NT2/D1 (cell line): ENCODE data around the gene TENT5A.

Source experiments
- DNase-seq: peaks from one replicate; pipeline ENCODE4 v3.0.0-alpha.2; 2011; ENCODE audit warnings: low read depth, low spot score
- H3K27me3 ChIP-seq: 2 replicates; pipeline ENCODE4 v1.6.0; 2011; ENCODE audit warnings: mild to moderate bottlenecking; ENCODE audit not compliant: insufficient read length, insufficient read depth
- H3K36me3 ChIP-seq: 2 replicates; pipeline ENCODE4 v1.6.1; 2011; ENCODE audit warnings: mild to moderate bottlenecking, low read length, mixed read lengths; ENCODE audit not compliant: insufficient read depth, insufficient read length
- H3K4me1 ChIP-seq: 2 replicates; pipeline ENCODE4 v1.5.1; 2011; ENCODE audit not compliant: insufficient read depth, insufficient read length
- H3K4me3 ChIP-seq: 2 replicates; pipeline ENCODE4 v1.5.1; 2011; ENCODE audit warnings: low read depth; ENCODE audit not compliant: insufficient read length
- H3K9ac ChIP-seq: 2 replicates; pipeline ENCODE4 v1.6.0; 2011; ENCODE audit warnings: low read depth; ENCODE audit not compliant: insufficient read length
- H3K9me3 ChIP-seq: 2 replicates; pipeline ENCODE4 v1.5.1; 2011; ENCODE audit warnings: mild to moderate bottlenecking, low read length; ENCODE audit not compliant: insufficient read depth
- SUZ12 ChIP-seq: IDR thresholded peaks from 2 replicates; pipeline ENCODE4 v1.6.1; 2011; ENCODE audit not compliant: insufficient read length, insufficient read depth; ENCODE audit errors: extremely low read depth
- YY1 ChIP-seq: IDR thresholded peaks from 2 replicates; pipeline ENCODE4 v1.6.1; 2011; ENCODE audit not compliant: insufficient read length, insufficient read depth
- ZNF274 ChIP-seq: IDR thresholded peaks from 2 replicates; pipeline ENCODE4 v1.6.1; 2011; ENCODE audit warnings: mild to moderate bottlenecking, low read depth, low read length

Gene TENT5A

DNA sequence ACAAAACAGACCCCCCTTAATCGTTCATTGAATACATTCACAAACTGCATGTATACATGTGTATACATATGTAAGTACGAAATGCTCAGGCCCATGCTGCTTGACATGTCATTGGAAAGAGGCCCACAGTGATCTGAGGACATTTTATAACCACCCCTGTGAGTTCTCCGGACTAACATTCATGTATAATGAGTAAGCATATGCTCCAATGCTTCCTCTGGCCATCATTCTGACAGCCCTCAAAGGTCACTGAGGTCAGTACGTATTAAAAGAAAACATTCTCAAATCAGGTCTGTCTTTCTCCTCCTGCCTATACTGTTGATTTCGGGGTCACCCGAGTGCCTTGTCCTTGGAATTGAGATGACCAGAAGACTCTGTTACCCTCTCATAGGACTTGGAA is 54.9 kb downstream of the TENT5A start:
- Histone ChIP-seq H3K36me3 (no peaks in the 10 kb centered on the region), H3K4me3 (no peak overlapping the region), H3K9me3 (no peaks in the 10 kb centered on the region), H3K27me3 (no peaks in the 10 kb centered on the region), H3K9ac (no peak overlapping the region), H3K4me1 (no peaks in the 10 kb centered on the region)
- TF ChIP-seq YY1 (no peak), ZNF274 (no peak), SUZ12 (no peak)
- no peak for DNase-seq

DNA sequence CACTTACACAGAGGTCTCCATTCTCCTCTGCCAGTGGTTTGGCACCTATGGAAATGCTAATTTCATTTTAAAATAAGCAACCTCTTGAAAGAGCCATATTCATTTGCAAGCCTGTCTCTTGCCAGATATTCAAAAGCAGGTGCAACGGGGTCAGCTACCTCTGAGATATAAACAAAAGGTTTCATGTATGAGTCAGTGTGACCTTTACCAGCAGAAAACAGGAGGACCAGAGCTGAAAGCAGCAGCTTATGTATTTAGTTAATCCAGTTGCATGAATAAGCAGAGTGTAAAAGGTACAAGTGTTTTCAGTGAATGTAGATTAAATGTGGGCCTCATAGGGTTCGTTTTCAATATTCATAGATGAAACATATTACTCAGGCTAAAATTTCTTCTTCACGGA is 56.0 kb downstream of the TENT5A start:
- DNase-seq: peak; percentile 1
- Histone ChIP-seq H3K9me3 (no peaks in the 10 kb centered on the region), H3K27me3 (no peaks in the 10 kb centered on the region), H3K36me3 (no peaks in the 10 kb centered on the region), H3K4me1 (no peaks in the 10 kb centered on the region), H3K4me3 (no peak overlapping the region), H3K9ac (no peak overlapping the region)
- TF ChIP-seq ZNF274 (no peak), SUZ12 (no peak), YY1 (no peak)
